Transverse colon (tissue), 4 donors: ENCODE results near the gene IYD.

Experiments used
- CTCF ChIP-seq, 5 experiments: fragments of 200-600 bp in 3 of 5; fragments of 450-650 bp in 2 of 5; sonication (generic) in 3 of 5; IDR thresholded peaks; 1 replicate in 2 of 5; 2 replicates in 3 of 5; pipeline ENCODE4 v1.5.1; 2016 to 2017; ENCODE audit warnings: antibody characterized with exemption in 5 of 5, inconsistent platforms in 3 of 5, mild to moderate bottlenecking in 2 of 5, moderate library complexity in 1 of 5
- EP300 ChIP-seq: sonication (generic); formaldehyde crosslinking; IDR thresholded peaks from one replicate; pipeline ENCODE4 v1.6.1; 2017; ENCODE audit warnings: antibody characterized with exemption, low read depth
- POLR2A ChIP-seq: fragments of 450-650 bp; IDR thresholded peaks from one replicate; pipeline ENCODE4 v1.6.1; 2016; ENCODE audit warnings: antibody characterized with exemption, mild to moderate bottlenecking, moderate library complexity
- POLR2AphosphoS5 ChIP-seq, 3 donors: sonication (generic); formaldehyde crosslinking; IDR thresholded peaks; one replicate each; pipeline ENCODE4 v1.6.1; 2016; ENCODE audit warnings: antibody characterized with exemption in 3 of 3

- no peak for TF ChIP-seq CTCF (IDR thresholded peaks at IDR 0.05)
- no peak for TF ChIP-seq EP300
- no peak for TF ChIP-seq POLR2AphosphoS5 (IDR thresholded peaks at IDR 0.05)
- TF ChIP-seq POLR2A, result no peak
These were observed 32.1 kb upstream of the IYD start for GRCh38 chr6:150336708-150337107.
